ENCODE measurements around the gene CNTN6.

The CNTN6 gene

GRCh38 chr3:1444195-1444594 lies 351.4 kb downstream of the CNTN6 start:
- no peak for DNase-seq

GRCh38 chr3:1446531-1446930 lies 353.7 kb downstream of the CNTN6 start:
- no peak for DNase-seq

- no peak for DNase-seq
These were observed 354.6 kb downstream of the CNTN6 start for GRCh38 chr3:1447452-1447851.

GRCh38 chr3:1448443-1448842 lies 355.6 kb downstream of the CNTN6 start:
- no peak for DNase-seq
